HG02884 (cell line): ENCODE measurements around the gene CHST9.

ENCODE experiments used
- ATAC-seq: cut with Tn5 transposase; IDR thresholded peaks from one replicate; pipeline ENCODE4 v1.9.1; 2021; ENCODE audit warnings: mild to moderate bottlenecking, moderate library complexity; ENCODE audit not compliant: unreplicated experiment

CHST9 gene

DNA sequence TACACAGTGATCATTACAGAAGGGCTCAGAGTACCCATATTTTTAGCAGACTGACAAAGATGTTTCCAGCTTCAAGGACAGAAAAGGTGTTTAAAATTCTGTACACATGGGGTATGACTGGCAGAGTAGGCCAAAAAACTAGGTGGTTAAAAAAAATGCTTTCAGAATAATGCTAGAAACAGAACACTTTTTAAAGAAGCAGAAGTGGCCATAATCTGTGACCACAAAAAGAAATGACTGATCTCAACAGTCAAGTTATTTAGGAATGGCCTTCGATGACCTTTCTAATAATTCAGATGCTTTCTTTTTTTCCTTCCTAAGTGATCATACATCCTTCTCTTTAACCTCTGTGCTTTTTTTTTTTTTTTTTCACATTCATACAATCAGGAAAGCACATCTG lies 315.5 kb downstream of the CHST9 start:
- peak; percentile 81 for ATAC-seq

- ATAC-seq: no peak
Observed at GRCh38 chr18:26868968-26869586, 316.0 kb downstream of the CHST9 start.

DNA sequence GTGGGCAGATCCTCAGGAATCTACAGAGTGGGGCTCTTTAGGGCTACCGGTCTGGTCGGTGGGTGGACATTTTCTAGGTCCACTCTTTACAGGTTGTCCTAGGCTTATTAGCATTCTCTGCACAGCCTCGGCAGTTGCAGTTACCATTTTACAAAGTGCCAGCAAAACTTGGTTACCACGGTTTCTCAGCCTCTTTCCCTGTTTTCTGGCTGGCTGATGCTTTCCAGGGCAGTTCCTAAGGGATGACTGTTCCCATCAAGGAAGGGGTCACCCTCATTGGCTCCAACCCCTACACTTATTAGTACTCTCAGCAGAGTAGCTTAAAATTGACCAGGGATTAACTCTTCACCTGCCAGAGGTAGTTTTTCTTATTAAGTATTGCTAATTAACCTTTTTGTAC lies 317.6 kb downstream of the CHST9 start:
- ATAC-seq: no peak

- no peak for ATAC-seq
Observed at GRCh38 chr18:26865557-26865956, 319.6 kb downstream of the CHST9 start, which contains the start of gene AQP4. Gene AQP4, minus strand, starts transcription at chr18:26865707. Its CDS starts 18 bp downstream, at chr18:26865689.

DNA sequence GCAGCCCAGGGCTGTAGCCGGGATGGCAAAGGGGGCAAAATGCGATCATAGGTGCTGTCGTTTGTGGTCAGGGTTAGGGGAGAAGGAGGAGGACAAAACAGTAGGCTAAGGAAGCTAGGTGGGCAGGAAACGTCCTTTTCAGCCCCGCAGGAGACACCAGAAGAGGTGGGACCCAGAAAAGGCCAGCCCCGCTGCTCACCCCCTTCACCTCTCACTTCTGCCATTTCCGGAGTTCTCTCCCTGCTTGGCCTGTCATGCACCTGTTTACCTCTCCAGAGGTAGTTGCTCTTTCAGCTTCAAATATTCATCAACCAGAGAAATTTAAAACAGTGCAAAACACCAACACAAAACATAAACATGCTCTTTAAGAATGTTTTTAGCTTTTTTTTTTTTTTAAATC lies 320.4 kb downstream of the CHST9 start:
- ATAC-seq: no peak

GRCh38 chr18:26863921-26864497 lies 321.1 kb downstream of the CHST9 start:
- no peak for ATAC-seq

DNA sequence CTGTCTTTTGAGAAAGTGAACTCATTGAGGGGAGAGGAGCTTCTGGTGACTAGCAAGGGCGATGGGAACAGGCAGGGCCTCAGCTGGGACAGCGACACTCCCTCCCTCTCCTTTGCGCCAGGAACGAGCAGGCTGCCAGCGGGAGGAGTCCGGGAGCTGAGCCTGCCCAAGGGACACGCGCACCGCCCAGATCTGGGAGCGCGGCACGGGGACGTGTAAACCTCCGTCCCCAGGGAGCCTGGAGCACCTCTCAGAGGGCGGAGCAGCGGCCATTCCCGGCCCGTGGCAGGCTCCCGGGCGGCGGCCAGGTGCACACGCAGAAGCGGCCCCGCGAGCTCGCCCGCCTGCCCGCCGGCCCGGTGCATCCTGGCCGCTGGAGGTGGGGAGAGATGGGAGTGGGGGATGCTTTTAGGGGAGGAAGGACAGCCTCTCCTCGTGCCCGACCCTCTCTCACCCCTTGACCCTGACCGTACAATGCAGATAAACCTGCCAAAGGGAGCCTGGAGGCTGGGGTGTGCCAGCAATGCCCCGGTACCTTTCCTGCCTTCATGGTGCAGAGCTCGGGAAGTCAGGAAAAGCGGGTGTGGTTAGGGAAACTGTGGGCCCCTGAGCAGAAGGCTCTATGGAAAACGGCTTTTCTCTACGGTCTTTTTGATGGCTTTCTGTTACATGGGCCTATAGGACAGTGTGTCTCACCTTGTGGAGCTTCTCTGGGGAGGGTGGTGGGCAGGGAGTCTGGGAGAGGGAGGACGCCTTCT lies 321.8 kb downstream of the CHST9 start:
- ATAC-seq: no peak

DNA sequence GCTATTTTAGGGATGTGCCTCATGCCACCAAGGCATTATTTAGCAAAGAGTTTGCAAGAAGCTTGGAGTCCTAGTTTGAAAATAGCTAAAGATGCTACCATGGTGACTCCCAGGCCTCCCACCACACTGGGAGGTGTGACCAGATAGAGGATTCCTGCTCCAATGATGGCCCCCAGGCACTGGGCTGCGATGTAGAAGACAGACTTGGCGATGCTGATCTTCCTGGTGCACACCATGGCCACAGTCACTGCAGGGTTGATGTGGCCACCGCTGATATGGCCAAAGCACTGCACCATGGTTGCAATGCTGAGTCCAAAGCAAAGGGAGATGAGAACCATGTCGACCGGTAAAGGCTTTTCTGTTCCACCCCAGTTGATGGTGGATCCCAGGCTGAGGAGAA lies 323.0 kb downstream of the CHST9 start:
- no peak for ATAC-seq
